Panc1 (cell line): Measurements from ENCODE around the gene FSTL4. TPM values are rescaled to one million over a fixed set of nuclear protein-coding genes. Genes with fewer than 3 reads are reported as not detected.

ENCODE experiments used
- ATAC-seq: fragments of 200-7000 bp; cut with Tn5 transposase; 2 replicates; pipeline ENCODE4 v1.9.1; 2020; ENCODE audit warnings: mild to moderate bottlenecking, moderate library complexity
- BruUV-seq: library from RNA; stranded (reverse); fragments of 400-500 nt; replicated peaks from 2 replicates; lab custom pipeline; 2021; lab: Mats Ljungman, UMichigan
- CTCF ChIA-PET: fragments of 300-600 bp; sonication (Branson Sonifier 250); formaldehyde crosslinking; loops from one replicate; lab custom pipeline; 2022; ENCODE audit warnings: antibody characterized with exemption; lab: Charles Lee
- POLR2A ChIA-PET: fragments of 300-600 bp; sonication (Branson Sonifier 250); formaldehyde crosslinking; loops from one replicate; lab custom pipeline; 2022; ENCODE audit warnings: antibody characterized with exemption; lab: Charles Lee
- DNase-seq: peaks from one replicate; pipeline ENCODE4 v3.0.0-alpha.2; 2010; ENCODE audit warnings: low read depth, low spot score
- H3K27ac ChIP-seq: 2 replicates; pipeline ENCODE4 v1.5.1; 2011; ENCODE audit warnings: mild to moderate bottlenecking, low read length, inconsistent platforms
- H3K27me3 ChIP-seq: fragments of 200-500 bp; sonication (Bioruptor generic); 2 replicates; pipeline ENCODE4 v1.6.0; 2014; ENCODE audit warnings: low read length, inconsistent platforms; ENCODE audit not compliant: control insufficient read depth, insufficient read depth
- H3K36me3 ChIP-seq: fragments of 200-500 bp; sonication (Bioruptor generic); 2 replicates; pipeline ENCODE4 v1.5.1; 2014; ENCODE audit warnings: inconsistent platforms, mild to moderate bottlenecking, low read length, moderate library complexity; ENCODE audit not compliant: control insufficient read depth, insufficient read depth
- H3K4me1 ChIP-seq: 2 replicates; pipeline ENCODE4 v1.5.1; 2011; ENCODE audit warnings: inconsistent platforms, mild to moderate bottlenecking, low read length, moderate library complexity; ENCODE audit not compliant: control insufficient read depth, insufficient read depth
- H3K4me3 ChIP-seq, 2 experiments: 2 replicates each; pipeline ENCODE4 v1.5.1; 2011 to 2012; ENCODE audit warnings: low read depth in 2 of 2, low read length in 2 of 2, mild to moderate bottlenecking in 2 of 2, inconsistent platforms in 1 of 2, moderate library complexity in 1 of 2
- H3K9me3 ChIP-seq: fragments of 200-500 bp; sonication (Bioruptor generic); 2 replicates; pipeline ENCODE4 v1.5.1; 2014; ENCODE audit warnings: low read depth, mild to moderate bottlenecking, inconsistent platforms, low read length, moderate library complexity; ENCODE audit not compliant: control insufficient read depth, insufficient read depth
- POLR2AphosphoS5 ChIP-seq: IDR thresholded peaks from 2 replicates; pipeline ENCODE4 v1.6.1; 2012; ENCODE audit warnings: mild to moderate bottlenecking, low read depth, low read length, moderate library complexity
- SIN3A ChIP-seq: IDR thresholded peaks from 2 replicates; pipeline ENCODE4 v1.6.1; 2012; ENCODE audit warnings: low read depth, mild to moderate bottlenecking, low read length, moderate library complexity, borderline replicate concordance; ENCODE audit not compliant: insufficient read depth
- TCF7L2 ChIP-seq: IDR thresholded peaks from 2 replicates; pipeline ENCODE4 v1.6.1; 2011; ENCODE audit warnings: mild to moderate bottlenecking, low read depth, low read length, inconsistent platforms
- in situ Hi-C: cut with HindIII; loops from 2 replicates; pipeline ENCODE4 v1.10.0; 2016; ENCODE audit warnings: low sequenced_read_pairs, low pct_unique_long_range_greater_than_20kb
- intact Hi-C: fragments of 100-400 bp; cut with micrococcal nuclease; formaldehyde crosslinking; loops from one replicate; pipeline ENCODE4 v1.10.0; 2022; ENCODE audit not compliant: unreplicated experiment
- total RNA-seq: library from RNA; stranded (reverse); gene quantifications from one replicate; pipeline ENCODE4 v1.2.1, GENCODE V29; 2021; ENCODE audit not compliant: unreplicated experiment
- TF ChIP-seq, protein P1 (sequence below), 2 experiments: IDR thresholded peaks; 2 replicates each; pipeline ENCODE4 v1.6.1; 2011 to 2012; ENCODE audit warnings: low read depth in 2 of 2, control low read depth in 1 of 2, low read length in 1 of 2, mild to moderate bottlenecking in 1 of 2, moderate library complexity in 1 of 2; ENCODE audit not compliant: insufficient read depth in 1 of 2
- TF ChIP-seq, protein P2 (sequence below): fragments of 450-650 bp; IDR thresholded peaks from 2 replicates; pipeline ENCODE4 v1.5.1; 2017; ENCODE audit warnings: mild to moderate bottlenecking

The FSTL4 gene
- total RNA-seq, 1 experiment from 2014 or later = 0.18 TPM

DNA sequence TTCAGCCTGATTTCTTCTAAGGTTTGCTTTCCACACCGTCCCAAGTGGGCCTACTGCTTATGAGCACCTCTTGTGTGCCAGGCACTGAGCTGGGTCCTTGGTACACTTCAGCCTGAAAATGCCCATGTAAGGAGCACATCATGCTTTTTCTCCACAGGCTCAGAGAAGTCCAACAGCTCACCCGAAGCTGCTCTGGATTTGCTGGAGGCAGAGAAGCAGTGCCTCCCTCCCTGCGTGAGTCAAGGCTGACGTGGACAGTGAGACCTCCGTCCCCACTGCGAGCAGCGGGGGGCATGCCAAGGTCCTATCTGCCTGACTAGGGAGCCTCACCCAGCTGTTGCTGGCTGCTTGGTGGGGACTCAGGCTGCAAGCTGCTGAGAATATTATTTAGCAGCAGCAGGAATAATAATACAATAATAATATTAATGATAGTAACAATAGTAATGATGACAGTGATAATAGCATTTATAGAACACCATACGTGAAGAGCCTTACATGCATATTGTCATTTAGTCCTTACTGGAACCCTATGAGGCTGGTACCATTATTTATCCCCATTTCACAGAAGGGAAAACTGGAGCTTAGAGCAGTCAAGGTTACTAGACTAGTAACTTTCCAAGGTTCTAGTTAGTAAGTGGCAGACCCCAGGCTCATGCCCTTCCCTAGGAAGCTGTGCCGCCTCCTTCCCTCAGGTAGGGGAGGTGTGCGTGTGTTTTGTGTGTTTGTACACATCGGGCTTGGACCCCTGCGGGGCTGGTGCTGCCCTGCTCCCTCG, 365.8 kb downstream of the FSTL4 start:
- Histone ChIP-seq H3K27ac (peak overlapping the region; percentile 66), H3K27me3 (no peaks in the 10 kb centered on the region), H3K36me3 (no peaks in the 10 kb centered on the region), H3K4me1 (peaks cover 29% of the 10 kb centered on the region), H3K9me3 (no peaks in the 10 kb centered on the region), H3K4me3 (no peak overlapping the region)
- BruUV-seq = no TSS peak
- no peak for DNase-seq
- in situ Hi-C loops (no loop called here), intact Hi-C loops (no loop called here)
- POLR2A ChIA-PET = interaction anchor here (0.7 kb wide), 1 partner anchor 138 kb away, joined by 3 read pairs; no protein-coding TSS in a partner anchor
- peak; percentile 33 for ATAC-seq
- TF ChIP-seq POLR2AphosphoS5 (no peak), SIN3A (no peak), TCF7L2 (no peak)
- TF ChIP-seq, protein P1, sequence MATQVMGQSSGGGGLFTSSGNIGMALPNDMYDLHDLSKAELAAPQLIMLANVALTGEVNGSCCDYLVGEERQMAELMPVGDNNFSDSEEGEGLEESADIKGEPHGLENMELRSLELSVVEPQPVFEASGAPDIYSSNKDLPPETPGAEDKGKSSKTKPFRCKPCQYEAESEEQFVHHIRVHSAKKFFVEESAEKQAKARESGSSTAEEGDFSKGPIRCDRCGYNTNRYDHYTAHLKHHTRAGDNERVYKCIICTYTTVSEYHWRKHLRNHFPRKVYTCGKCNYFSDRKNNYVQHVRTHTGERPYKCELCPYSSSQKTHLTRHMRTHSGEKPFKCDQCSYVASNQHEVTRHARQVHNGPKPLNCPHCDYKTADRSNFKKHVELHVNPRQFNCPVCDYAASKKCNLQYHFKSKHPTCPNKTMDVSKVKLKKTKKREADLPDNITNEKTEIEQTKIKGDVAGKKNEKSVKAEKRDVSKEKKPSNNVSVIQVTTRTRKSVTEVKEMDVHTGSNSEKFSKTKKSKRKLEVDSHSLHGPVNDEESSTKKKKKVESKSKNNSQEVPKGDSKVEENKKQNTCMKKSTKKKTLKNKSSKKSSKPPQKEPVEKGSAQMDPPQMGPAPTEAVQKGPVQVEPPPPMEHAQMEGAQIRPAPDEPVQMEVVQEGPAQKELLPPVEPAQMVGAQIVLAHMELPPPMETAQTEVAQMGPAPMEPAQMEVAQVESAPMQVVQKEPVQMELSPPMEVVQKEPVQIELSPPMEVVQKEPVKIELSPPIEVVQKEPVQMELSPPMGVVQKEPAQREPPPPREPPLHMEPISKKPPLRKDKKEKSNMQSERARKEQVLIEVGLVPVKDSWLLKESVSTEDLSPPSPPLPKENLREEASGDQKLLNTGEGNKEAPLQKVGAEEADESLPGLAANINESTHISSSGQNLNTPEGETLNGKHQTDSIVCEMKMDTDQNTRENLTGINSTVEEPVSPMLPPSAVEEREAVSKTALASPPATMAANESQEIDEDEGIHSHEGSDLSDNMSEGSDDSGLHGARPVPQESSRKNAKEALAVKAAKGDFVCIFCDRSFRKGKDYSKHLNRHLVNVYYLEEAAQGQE (IDR thresholded peaks at IDR 0.05; ENCODE audit: insufficient read depth in 1 of 2, low read depth in 2 of 2, low read length in 1 of 2) = no peak
- TF ChIP-seq, protein P2, sequence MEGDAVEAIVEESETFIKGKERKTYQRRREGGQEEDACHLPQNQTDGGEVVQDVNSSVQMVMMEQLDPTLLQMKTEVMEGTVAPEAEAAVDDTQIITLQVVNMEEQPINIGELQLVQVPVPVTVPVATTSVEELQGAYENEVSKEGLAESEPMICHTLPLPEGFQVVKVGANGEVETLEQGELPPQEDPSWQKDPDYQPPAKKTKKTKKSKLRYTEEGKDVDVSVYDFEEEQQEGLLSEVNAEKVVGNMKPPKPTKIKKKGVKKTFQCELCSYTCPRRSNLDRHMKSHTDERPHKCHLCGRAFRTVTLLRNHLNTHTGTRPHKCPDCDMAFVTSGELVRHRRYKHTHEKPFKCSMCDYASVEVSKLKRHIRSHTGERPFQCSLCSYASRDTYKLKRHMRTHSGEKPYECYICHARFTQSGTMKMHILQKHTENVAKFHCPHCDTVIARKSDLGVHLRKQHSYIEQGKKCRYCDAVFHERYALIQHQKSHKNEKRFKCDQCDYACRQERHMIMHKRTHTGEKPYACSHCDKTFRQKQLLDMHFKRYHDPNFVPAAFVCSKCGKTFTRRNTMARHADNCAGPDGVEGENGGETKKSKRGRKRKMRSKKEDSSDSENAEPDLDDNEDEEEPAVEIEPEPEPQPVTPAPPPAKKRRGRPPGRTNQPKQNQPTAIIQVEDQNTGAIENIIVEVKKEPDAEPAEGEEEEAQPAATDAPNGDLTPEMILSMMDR = no peak
- CTCF ChIA-PET = interaction anchor here (0.5 to 0.6 kb wide), 2 partner anchors 40 to 74 kb away, joined by 3 to 10 read pairs; no protein-coding TSS in a partner anchor

DNA sequence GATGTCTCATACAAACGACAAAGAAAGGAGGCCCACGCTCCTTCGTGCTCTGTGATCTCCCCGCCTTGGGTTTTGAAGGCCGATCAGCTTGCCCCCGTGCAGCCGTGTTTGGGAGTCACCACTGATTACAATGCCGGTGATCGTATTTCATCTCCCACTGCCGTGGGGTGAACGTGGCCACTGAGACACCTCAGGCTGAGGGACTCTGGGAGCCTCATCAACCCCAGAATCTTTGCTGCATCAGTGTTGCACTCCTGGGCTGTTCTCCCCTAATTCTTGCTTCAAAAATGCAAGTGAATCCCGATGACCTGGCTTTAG, 366.3 kb downstream of the FSTL4 start:
- H3K9me3 ChIP-seq = no peaks in the 10 kb centered on the region
- H3K4me1 ChIP-seq = peaks cover 31% of the 10 kb centered on the region
- ChIA-PET POLR2A (interaction anchor here (0.7 kb wide), 1 partner anchor 137 kb away, joined by 3 read pairs; no protein-coding TSS in a partner anchor), CTCF (no interaction called here)
- peak overlapping the region; percentile 66; the same call in 1 of the 2 replicates for H3K27ac ChIP-seq
- in situ Hi-C loops (no loop called here), intact Hi-C loops (no loop called here)
- no peaks in the 10 kb centered on the region for H3K27me3 ChIP-seq
- BruUV-seq = no TSS peak
- DNase-seq = no peak
- TF ChIP-seq, protein P2 = no peak
- TF ChIP-seq, protein P1 (IDR thresholded peaks at IDR 0.05; ENCODE audit: insufficient read depth in 1 of 2, low read depth in 2 of 2, low read length in 1 of 2) = no peak
- TF ChIP-seq TCF7L2 = peak; percentile 14; the same call in 1 of the 2 replicates
- ATAC-seq = 0 out of 2 replicates have a peak, but pooled peaks have one; percentile 27
- no peaks in the 10 kb centered on the region for H3K36me3 ChIP-seq
- H3K4me3 ChIP-seq = no peak overlapping the region
